GM10266 (cell line): ENCODE results near the gene ZNF469.

ENCODE experiments used
- DNase-seq: peaks from one replicate; pipeline ENCODE4 v3.0.0; 2012; ENCODE audit errors: extremely low spot score
- TF ChIP-seq, protein P1 (sequence below): IDR thresholded peaks from 2 replicates; pipeline ENCODE4 v1.5.1; 2012; ENCODE audit warnings: mild to moderate bottlenecking, low read depth; ENCODE audit not compliant: control insufficient read depth, insufficient read depth; ENCODE audit errors: missing control alignments

The ZNF469 gene

DNA sequence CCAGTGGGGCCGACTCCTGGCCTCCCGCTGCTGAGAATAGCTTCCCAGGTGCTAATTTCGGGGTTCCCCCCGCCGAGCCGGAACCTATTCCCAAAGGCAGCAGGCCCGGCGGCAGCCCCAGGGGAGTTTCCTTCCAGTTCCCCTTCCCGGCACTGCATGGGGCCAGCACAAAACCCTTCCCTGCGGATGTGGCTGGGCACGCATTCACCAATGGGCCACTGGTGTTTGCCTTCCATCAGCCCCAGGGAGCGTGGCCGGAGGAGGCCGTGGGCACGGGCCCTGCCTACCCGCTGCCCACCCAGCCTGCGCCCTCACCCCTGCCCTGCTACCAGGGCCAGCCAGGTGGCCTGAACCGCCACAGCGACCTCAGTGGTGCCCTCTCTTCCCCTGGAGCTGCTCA, 45.4 kb downstream of the ZNF469 start:
- no peak for DNase-seq
- TF ChIP-seq, protein P1, sequence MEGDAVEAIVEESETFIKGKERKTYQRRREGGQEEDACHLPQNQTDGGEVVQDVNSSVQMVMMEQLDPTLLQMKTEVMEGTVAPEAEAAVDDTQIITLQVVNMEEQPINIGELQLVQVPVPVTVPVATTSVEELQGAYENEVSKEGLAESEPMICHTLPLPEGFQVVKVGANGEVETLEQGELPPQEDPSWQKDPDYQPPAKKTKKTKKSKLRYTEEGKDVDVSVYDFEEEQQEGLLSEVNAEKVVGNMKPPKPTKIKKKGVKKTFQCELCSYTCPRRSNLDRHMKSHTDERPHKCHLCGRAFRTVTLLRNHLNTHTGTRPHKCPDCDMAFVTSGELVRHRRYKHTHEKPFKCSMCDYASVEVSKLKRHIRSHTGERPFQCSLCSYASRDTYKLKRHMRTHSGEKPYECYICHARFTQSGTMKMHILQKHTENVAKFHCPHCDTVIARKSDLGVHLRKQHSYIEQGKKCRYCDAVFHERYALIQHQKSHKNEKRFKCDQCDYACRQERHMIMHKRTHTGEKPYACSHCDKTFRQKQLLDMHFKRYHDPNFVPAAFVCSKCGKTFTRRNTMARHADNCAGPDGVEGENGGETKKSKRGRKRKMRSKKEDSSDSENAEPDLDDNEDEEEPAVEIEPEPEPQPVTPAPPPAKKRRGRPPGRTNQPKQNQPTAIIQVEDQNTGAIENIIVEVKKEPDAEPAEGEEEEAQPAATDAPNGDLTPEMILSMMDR = no peak

DNA sequence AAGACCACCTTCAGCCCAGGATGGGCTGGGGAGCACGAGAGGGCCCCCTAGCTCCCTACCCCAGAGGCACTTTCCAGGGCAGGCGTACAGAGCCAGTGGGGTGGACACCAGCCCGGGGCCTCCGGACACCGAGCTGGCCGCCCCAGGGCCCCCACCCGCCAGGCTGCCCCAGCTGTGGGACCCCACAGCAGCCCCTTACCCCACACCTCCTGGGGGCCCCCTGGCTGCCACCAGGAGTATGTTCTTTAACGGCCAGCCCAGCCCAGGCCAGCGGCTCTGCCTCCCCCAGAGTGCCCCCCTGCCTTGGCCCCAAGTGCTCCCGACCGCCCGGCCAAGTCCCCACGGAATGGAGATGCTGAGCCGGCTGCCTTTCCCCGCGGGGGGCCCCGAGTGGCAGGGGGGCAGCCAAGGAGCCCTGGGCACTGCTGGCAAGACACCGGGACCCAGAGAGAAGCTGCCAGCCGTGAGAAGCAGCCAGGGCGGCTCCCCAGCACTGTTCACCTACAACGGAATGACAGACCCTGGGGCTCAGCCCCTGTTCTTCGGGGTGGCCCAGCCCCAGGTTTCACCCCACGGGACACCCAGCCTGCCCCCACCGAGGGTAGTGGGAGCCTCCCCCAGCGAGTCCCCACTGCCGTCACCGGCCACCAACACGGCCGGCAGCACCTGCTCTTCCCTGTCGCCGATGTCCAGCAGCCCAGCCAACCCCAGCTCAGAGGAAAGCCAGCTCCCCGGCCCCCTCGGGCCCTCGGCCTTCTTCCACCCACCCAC, 46.0 kb downstream of the ZNF469 start:
- TF ChIP-seq, protein P1 = no peak

DNA sequence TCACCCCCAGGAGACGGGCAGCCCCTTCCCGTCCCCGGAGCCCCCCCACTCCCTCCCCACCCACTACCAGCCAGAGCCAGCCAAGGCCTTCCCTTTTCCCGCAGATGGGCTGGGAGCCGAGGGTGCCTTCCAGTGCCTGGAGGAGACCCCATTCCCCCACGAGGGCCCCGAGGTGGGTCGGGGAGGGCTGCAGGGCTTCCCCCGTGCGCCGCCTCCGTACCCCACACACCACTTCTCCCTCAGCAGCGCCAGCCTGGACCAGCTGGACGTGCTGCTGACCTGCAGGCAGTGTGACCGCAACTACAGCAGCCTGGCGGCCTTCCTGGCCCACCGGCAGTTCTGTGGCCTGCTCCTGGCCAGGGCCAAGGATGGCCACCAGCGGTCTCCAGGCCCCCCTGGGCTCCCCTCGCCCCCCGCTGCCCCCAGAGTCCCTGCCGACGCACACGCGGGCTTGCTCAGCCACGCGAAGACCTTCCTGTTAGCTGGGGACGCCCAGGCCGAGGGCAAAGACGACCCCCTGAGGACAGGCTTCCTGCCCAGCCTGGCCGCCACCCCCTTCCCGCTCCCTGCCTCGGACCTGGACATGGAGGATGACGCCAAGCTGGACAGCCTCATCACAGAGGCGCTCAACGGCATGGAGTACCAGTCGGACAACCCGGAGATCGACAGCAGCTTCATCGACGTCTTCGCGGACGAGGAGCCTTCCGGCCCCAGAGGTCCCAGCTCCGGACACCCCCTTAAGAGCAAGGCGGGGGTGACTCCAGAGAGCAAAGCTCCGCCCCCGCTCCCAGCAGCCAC, 46.8 kb downstream of the ZNF469 start:
- TF ChIP-seq, protein P1 = no peak
- DNase-seq = no peak

More for the DNA sequence above, 46.0 kb downstream of the ZNF469 start:
- DNase-seq = no peak

DNA sequence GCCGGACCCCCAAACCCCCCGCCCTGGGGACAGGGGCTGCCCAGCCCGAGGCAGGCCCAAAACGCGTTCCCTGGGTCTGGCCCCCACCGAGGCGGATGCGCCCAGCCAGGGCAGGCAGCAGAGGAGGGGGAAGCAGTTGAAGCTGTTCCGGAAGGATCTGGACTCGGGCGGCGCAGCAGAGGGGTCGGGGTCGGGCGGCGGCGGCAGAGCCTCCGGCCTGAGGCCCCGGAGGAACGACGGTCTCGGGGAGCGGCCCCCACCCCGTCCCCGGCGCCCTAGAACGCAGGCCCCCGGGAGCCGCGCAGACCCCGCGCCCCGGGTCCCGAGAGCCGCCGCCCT, 47.4 kb downstream of the ZNF469 start:
- no peak for DNase-seq
- TF ChIP-seq, protein P1 = no peak

DNA sequence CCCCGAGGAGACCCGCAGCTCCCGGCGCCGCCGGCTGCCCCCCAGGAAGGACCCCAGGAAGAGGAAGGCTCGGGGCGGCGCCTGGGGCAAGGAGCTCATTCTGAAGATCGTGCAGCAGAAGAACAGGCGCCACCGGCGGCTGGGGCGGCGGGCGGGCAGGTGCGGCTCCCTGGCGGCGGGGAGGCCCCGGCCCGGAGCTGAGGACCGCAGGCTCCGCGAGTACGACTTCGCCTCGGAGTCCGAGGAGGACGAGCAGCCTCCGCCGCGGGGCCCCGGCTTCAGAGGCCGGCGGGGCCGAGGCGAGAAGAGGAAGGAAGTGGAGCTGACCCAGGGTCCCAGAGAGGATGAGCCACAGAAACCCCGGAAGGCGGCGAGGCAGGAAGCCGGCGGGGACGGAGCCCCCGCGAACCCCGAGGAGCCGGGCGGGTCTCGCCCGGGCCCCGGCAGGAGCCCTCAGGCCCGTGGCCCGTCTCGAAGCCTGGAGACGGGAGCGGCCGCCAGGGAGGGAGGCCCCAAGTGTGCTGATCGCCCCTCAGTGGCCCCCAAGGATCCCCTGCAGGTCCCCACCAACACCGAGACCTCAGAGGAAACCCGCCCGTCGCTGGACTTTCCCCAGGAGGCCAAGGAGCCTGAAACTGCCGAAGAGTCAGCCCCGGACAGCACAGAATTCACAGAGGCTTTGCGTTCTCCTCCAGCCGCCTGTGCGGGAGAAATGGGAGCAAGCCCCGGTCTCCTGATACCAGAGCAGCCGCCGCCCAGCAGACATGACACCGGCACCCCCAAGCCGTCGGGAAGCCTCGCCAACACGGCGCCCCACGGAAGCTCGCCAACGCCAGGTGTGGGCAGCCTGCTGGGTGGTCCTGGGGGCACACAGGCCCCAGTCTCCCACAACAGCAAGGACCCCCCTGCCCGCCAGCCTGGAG, 48.0 kb downstream of the ZNF469 start:
- peak; percentile 81 for DNase-seq
- TF ChIP-seq, protein P1 = no peak

DNA sequence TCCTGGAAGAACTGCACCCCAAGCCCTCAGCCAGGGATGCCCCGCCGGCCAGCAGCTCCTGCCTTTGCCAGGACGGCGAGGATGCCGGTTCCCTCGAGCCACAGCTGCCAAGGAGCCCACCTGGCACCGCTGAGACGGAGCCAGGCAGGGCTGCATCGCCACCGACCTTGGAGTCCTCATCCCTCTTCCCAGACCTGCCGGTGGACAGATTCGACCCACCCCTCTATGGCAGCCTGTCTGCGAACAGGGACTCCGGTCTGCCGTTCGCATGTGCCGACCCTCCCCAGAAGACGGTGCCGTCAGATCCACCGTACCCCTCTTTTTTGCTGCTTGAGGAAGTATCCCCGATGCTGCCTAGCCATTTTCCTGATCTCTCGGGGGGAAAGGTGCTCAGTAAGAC, 48.9 kb downstream of the ZNF469 start:
- no peak for DNase-seq
- TF ChIP-seq, protein P1 = no peak
